HG03064 (cell line): Measurements from ENCODE around the gene MED25.

ENCODE experiments used
- ATAC-seq: cut with Tn5 transposase; IDR thresholded peaks from one replicate; pipeline ENCODE4 v1.9.1; 2021; ENCODE audit warnings: low read depth; ENCODE audit not compliant: unreplicated experiment

The MED25 gene

GRCh38 chr19:49855676-49856573 lies 37.8 kb downstream of the MED25 start:
- ATAC-seq: no peak

DNA sequence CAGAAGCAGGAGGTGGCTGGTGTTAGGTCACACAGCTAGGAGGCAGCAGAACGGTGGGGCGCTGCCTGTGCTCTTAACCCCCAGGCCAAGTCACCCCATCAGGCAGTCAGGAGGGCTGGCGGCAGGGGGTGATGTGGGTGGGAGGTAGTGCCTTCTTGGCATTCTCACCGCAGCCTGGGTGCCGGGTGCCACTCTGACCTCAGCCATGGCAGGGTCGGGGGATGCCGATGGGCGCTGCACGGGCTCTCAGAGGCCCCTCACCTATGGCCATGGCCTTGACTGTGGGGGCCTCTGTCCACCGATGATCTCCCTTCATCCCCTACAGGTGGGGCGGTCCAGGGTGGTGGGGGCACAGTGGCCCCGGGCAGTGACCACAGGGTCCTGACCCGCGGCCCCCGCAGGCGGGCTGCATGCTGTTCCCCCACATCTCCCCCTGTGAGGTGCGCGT lies 38.5 kb downstream of the MED25 start:
- ATAC-seq: no peak

- ATAC-seq: no peak
Observed at GRCh38 chr19:49857061-49857837, 39.2 kb downstream of the MED25 start.

GRCh38 chr19:49857838-49858087 lies 39.7 kb downstream of the MED25 start:
- ATAC-seq: no peak

GRCh38 chr19:49858088-49858985 lies 40.2 kb downstream of the MED25 start:
- no peak for ATAC-seq

GRCh38 chr19:49859682-49860335 lies 41.7 kb downstream of the MED25 start:
- ATAC-seq: no peak

DNA sequence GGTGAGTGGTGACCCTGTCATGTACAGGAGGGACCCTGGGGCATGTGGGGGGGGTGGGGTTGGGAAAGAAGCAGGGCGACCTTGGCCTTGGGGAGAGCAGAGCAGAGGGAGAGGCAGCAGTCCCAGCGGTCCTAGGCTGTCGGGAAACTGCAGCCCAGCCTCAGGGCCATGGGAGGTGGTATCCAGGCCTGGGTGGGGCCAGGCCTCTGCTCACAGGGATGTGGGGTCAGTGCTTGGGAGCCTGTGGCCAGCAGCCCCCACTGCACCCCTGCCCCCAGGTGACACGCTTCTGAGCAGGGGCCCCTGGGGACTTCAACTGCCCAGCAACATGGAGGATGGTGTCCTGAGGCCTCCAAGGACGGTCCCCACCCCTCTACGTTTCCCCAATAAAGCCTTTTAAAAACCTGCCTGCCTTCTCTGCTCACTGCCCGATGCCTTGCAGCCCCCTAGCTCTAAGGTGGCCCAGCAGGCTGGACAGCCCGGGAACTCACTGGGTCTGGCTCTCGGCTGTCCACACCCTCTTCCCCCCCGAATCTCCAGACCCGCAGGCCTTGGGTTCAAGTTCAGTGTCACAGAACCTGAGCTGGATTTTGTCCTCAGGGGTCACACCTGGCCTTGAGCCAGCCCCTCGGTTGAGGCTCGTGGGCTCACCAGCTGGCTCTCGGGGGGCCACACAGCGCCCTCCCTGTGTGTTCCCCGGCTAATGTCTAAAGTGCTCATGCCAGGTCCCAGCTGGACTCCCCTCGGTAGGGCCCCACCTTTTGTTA lies 42.4 kb downstream of the MED25 start:
- ATAC-seq: no peak

DNA sequence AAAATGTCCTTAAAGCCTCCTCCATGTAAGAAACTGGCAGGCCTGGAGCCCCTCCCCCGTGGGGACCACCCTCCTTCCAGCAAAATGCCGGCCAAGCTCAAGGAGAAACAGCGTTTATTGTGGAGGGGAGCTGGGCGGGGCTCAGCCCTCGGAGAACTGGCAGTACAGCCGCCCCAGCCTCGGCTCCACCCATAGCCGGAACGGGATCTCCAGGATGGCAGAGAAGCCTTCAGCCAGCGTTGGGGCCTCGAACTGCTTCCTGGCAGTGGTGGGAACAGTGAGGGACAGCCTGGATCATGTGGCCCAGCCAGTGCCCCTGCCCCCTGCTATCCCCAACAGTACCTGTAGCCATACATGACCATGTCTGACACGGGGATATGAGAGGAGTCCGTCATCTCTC lies 43.0 kb downstream of the MED25 start:
- no peak for ATAC-seq

- no peak for ATAC-seq
Observed at GRCh38 chr19:49861541-49862378, 43.7 kb downstream of the MED25 start.

GRCh38 chr19:49862391-49863253 lies 44.5 kb downstream of the MED25 start:
- no peak for ATAC-seq

DNA sequence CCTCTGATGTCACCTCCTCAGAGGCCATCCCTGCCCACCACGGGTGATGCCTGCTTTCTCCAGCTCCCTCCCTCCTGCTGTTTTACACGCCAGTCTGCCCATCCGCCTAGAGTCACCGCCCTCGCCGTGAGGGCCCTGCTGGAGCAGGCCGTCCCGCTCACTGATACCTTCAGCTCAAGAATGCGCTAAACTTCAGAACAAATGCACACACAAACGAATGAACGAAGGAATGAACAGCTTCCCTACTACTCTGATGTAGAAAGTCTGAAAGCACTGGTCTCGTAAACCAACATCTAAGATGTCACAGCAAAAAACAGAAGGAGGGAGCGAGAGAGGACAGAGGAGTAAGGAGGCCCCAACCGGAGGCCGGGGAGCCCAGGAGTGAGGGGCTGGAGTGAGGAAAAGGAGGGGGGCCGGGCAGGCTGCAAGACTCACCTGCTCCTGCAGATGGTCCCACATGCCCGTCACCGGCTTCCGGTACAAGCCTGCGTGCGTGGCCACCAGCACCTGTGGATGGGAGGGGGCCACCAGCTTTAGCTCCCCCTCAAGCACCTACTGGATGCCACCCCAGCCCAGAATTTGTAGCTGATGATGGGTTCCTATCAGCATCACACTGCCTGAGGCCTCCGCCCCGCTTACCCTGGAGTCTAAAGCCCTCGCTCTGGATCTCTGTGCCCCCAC lies 45.3 kb downstream of the MED25 start:
- no peak for ATAC-seq

GRCh38 chr19:49863935-49864320 lies 45.8 kb downstream of the MED25 start:
- no peak for ATAC-seq

DNA sequence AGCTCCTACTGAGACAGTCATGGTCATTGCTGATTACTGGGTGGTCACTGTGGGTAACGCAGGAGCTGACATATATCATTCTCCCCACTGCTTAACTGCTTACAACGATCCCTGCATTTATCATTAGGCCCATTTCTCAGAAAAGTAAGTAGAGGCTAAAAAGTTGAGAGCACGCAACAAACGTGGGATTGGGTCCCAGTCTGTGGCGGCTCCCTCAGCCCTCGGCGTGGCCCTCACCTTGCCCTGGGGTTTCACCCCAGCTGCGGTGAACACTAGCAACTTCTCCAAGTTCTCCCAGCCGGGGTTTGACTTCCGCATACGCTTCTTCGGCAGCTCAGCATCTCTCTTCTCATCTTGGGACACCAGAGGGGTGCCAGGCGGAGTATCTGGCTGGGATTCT lies 46.8 kb downstream of the MED25 start:
- no peak for ATAC-seq

DNA sequence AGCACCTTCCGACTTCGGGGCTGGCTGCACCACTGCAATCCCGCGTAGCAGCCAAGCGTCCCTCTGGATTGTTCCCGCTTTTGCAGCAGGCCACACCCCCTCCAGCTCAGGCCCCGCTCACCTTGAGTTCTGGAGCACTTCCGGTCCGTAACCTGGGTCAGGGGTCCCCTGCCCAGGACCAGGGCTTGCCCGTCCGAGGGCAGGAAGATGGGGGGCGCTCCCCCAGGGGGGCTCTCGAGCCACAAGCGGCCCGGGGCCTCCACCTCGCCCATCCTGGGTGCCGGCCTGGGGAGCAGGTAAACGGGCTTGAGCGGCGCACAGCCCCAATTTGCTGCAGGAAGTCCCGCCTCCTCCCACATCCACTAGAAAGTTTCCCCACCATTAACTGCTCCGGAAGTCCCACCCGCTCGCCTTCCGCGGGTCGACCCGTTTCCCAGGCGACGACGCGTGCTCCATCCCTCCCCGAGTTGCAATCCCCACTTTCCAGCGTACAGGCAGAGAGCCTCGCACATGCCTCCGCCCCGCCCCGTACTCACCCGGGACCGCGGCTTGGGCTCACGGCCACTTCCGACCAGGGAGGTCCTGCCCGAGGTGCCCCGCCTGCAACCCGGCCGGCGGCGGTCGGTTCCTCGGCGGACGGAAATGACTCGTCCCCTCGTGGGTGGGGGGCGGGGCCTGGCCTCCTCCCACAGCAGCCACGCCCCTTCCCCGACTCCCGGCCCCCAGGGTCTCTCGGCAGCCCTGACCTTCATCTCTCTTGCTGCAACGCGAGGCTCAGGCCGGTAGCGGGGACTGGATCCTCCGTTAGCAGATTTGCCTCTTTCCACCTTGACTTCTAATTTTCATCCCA lies 49.1 kb downstream of the MED25 start, which contains the start of gene PNKP:
Gene PNKP, minus strand, starts transcription at position 644 of the 850 bp plus-strand sequence. Its CDS starts 372 bp downstream, at position 272.
- ATAC-seq: peak; percentile 36

DNA sequence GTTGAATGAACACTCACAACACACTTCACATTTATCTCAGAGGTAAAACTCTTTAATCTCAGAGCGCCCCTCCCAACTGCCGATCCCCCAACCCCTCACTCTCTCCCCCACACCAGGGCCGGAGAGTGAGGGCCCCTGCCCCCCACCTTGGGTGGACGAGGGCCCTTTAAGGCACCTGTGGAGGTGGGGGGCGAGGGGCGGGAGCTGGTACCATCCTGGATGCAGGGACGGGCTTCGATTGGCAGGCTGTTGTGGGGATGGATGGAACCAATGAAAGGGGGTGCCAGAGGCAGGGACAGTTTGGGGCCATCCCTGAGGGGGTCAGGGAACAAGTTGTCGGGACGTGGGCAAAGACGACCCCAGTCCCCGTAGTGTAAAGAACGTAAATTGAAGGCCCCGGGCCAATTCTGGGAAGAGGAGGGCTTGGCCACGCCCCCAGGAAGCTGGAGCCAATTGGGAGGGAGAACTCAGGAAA lies 51.0 kb downstream of the MED25 start:
- no peak for ATAC-seq
